Neural cell (in vitro differentiated cells): ENCODE measurements around the gene EYS. TPM values are rescaled to one million over a fixed set of nuclear protein-coding genes. Genes with fewer than 3 reads are reported as not detected.

ENCODE experiments used
- H2AFZ ChIP-seq: fragments of 200-600, 300-800 bp; sonication (generic), shearing (Covaris generic); 2 replicates; pipeline ENCODE4 v1.6.0; 2014; ENCODE audit warnings: low read depth, mild to moderate bottlenecking, antibody characterized with exemption, low read length, moderate library complexity
- H3F3A ChIP-seq: fragments of 200-600 bp; shearing (Covaris generic); 2 replicates; pipeline ENCODE4 v1.6.1; 2016; ENCODE audit warnings: mild to moderate bottlenecking, moderate library complexity, mixed read lengths, antibody characterized with exemption, low read length; ENCODE audit not compliant: insufficient read depth, poor library complexity, severe bottlenecking
- H3K27ac ChIP-seq: fragments of 200-600, 300-800 bp; sonication (generic), shearing (Covaris generic); 2 replicates; pipeline ENCODE4 v1.5.1; 2014; ENCODE audit warnings: mild to moderate bottlenecking, low read length, moderate library complexity
- H3K27me3 ChIP-seq: fragments of 300-800, 200-600 bp; sonication (generic), shearing (Covaris generic); 2 replicates; pipeline ENCODE4 v1.6.0; 2014; ENCODE audit warnings: mild to moderate bottlenecking, low read depth, low read length, moderate library complexity; ENCODE audit not compliant: insufficient read depth
- H3K36me3 ChIP-seq: fragments of 300-800, 200-600 bp; sonication (generic), shearing (Covaris generic); 2 replicates; pipeline ENCODE4 v1.5.1; 2014; ENCODE audit warnings: mild to moderate bottlenecking, antibody characterized with exemption, low read length, moderate library complexity; ENCODE audit not compliant: insufficient read depth
- H3K4me2 ChIP-seq: fragments of 300-800, 200-600 bp; sonication (generic), shearing (Covaris generic); 2 replicates; pipeline ENCODE4 v1.6.0; 2014; ENCODE audit warnings: mild to moderate bottlenecking, low read length
- H3K4me3 ChIP-seq: fragments of 300-800, 200-600 bp; sonication (generic), shearing (Covaris generic); 2 replicates; pipeline ENCODE4 v1.5.1; 2014; ENCODE audit warnings: mild to moderate bottlenecking, low read length, moderate library complexity
- H3K79me2 ChIP-seq: fragments of 200-600 bp; shearing (Covaris generic); replicated peaks from 2 replicates; pipeline ENCODE4 v1.6.0; 2014; ENCODE audit warnings: mild to moderate bottlenecking, low read length, moderate library complexity; ENCODE audit not compliant: insufficient read depth
- H3K9ac ChIP-seq: fragments of 300-800, 200-600 bp; sonication (generic), shearing (Covaris generic); 2 replicates; pipeline ENCODE4 v1.6.1; 2016; ENCODE audit warnings: mild to moderate bottlenecking, low read length, mixed read lengths
- H3K9me2 ChIP-seq: fragments of 200-600 bp; shearing (Covaris generic); 2 replicates; pipeline ENCODE4 v1.6.1; 2016; ENCODE audit warnings: mild to moderate bottlenecking, low read length, mixed read lengths; ENCODE audit not compliant: insufficient read depth
- H3K9me3 ChIP-seq: fragments of 200-600, 300-800 bp; sonication (generic), shearing (Covaris generic); 2 replicates; pipeline ENCODE4 v1.6.1; 2016; ENCODE audit warnings: mild to moderate bottlenecking, mixed run types, low read length, moderate library complexity, mixed read lengths
- H4K20me1 ChIP-seq: fragments of 200-600 bp; shearing (Covaris generic); 2 replicates; pipeline ENCODE4 v1.6.1; 2016; ENCODE audit warnings: mild to moderate bottlenecking, mixed run types; ENCODE audit not compliant: insufficient read depth
- CTCF ChIP-seq: fragments of 450-650 bp; IDR thresholded peaks from 2 replicates; pipeline ENCODE4 v1.5.1; 2014; ENCODE audit warnings: antibody characterized with exemption, mild to moderate bottlenecking, moderate library complexity; ENCODE audit not compliant: poor library complexity, severe bottlenecking
- EP300 ChIP-seq: fragments of 450-650 bp; conservative IDR thresholded peaks from 2 replicates; pipeline ENCODE4 v1.6.1; 2014; ENCODE audit warnings: antibody characterized with exemption, mild to moderate bottlenecking, moderate library complexity; ENCODE audit not compliant: poor library complexity, severe bottlenecking
- EZH2 ChIP-seq: fragments of 200-600, 300-800 bp; shearing (Covaris generic), sonication (generic); IDR thresholded peaks from 2 replicates; pipeline ENCODE4 v1.6.1; 2014; ENCODE audit warnings: antibody characterized with exemption, low read length, borderline replicate concordance, mild to moderate bottlenecking; ENCODE audit not compliant: insufficient read depth, poor library complexity, severe bottlenecking
- MXI1 ChIP-seq: fragments of 450-650 bp; conservative IDR thresholded peaks from 2 replicates; pipeline ENCODE4 v1.6.1; 2014; ENCODE audit warnings: antibody characterized with exemption, mild to moderate bottlenecking; ENCODE audit not compliant: poor library complexity, severe bottlenecking
- POLR2AphosphoS5 ChIP-seq: IDR thresholded peaks from 2 replicates; pipeline ENCODE4 v1.6.1; 2012
- RAD21 ChIP-seq: fragments of 450-650 bp; conservative IDR thresholded peaks from 2 replicates; pipeline ENCODE4 v1.6.1; 2014; ENCODE audit warnings: antibody characterized with exemption, mild to moderate bottlenecking, moderate library complexity
- REST ChIP-seq: IDR thresholded peaks from 2 replicates; pipeline ENCODE4 v1.6.1; 2012; ENCODE audit warnings: borderline replicate concordance
- SMC3 ChIP-seq: fragments of 450-650 bp; conservative IDR thresholded peaks from 2 replicates; pipeline ENCODE4 v1.6.1; 2014; ENCODE audit warnings: antibody characterized with exemption, mild to moderate bottlenecking, moderate library complexity; ENCODE audit not compliant: poor library complexity
- TAF1 ChIP-seq: IDR thresholded peaks from 2 replicates; pipeline ENCODE4 v1.6.1; 2012; ENCODE audit warnings: low read depth
- polyA plus RNA-seq: library from polyadenylated mRNA; depleted of rRNA; stranded (reverse); fragments of >200 nt; gene quantifications from 2 replicates; pipeline ENCODE4 v1.2.3, GENCODE V29; 2014

The EYS gene
- polyA plus RNA-seq, 1 donor from 2014 or later: 0.38 TPM

GRCh38 chr6:64376394-64376793, 1330.6 kb downstream of the EYS start:
- Histone ChIP-seq H3K4me3 (no peak overlapping the region), H3K4me2 (no peak overlapping the region), H3K9me2 (no peaks in the 10 kb centered on the region), H3K9me3 (no peaks in the 10 kb centered on the region), H3K36me3 (no peaks in the 10 kb centered on the region), H3K27me3 (no peaks in the 10 kb centered on the region), H3K27ac (no peak overlapping the region), H3K79me2 (no peaks in the 10 kb centered on the region), H2AFZ (no peak overlapping the region), H4K20me1 (no peaks in the 10 kb centered on the region), H3K9ac (no peak overlapping the region), H3F3A (no peaks in the 10 kb centered on the region)
- TF ChIP-seq POLR2AphosphoS5 (no peak), SMC3 (no peak), MXI1 (no peak), CTCF (no peak), TAF1 (no peak), RAD21 (no peak), EZH2 (no peak), EP300 (no peak), REST (no peak)

- no peak overlapping the region for H3K4me3 ChIP-seq
- no peaks in the 10 kb centered on the region for H3K9me3 ChIP-seq
- H3F3A ChIP-seq: no peaks in the 10 kb centered on the region
- TF ChIP-seq SMC3 (no peak), EZH2 (no peak), MXI1 (no peak), RAD21 (no peak), TAF1 (no peak), POLR2AphosphoS5 (no peak), REST (no peak), EP300 (no peak), CTCF (no peak)
- no peaks in the 10 kb centered on the region for H4K20me1 ChIP-seq
- H3K27ac ChIP-seq: no peak overlapping the region
- H3K27me3 ChIP-seq: no peaks in the 10 kb centered on the region
- H3K4me2 ChIP-seq: no peak overlapping the region
- H3K9ac ChIP-seq: no peak overlapping the region
- no peaks in the 10 kb centered on the region for H3K36me3 ChIP-seq
- no peaks in the 10 kb centered on the region for H3K9me2 ChIP-seq
- H2AFZ ChIP-seq: no peak overlapping the region
- no peaks in the 10 kb centered on the region for H3K79me2 ChIP-seq
Measured at GRCh38 chr6:64357430-64357829, 1349.6 kb downstream of the EYS start.
